HL-60 (cell line): ENCODE results near the gene CACNA1I.
"Not testable (repeated sequence)": the region's sequence is repeated elsewhere in the genome, so short reads cannot be mapped to it uniquely, and the experiment has no call there.

ENCODE experiments used
- DNase-seq, 2 experiments: peaks; one replicate each; pipeline ENCODE4 v3.0.0-alpha.2; 2010 to 2020; ENCODE audit warnings: low read depth in 1 of 2, low spot score in 1 of 2
- H3K27ac ChIP-seq: fragments of 250-450 bp; sonication (Bioruptor Pico); replicated peaks from 2 replicates; pipeline ENCODE4 v1.5.1; 2020; ENCODE audit warnings: mild to moderate bottlenecking, moderate library complexity
- H3K27me3 ChIP-seq: fragments of 250-450 bp; sonication (Bioruptor Pico); 2 replicates; pipeline ENCODE4 v1.5.1; 2021; ENCODE audit warnings: mild to moderate bottlenecking, moderate library complexity; ENCODE audit not compliant: insufficient read depth, poor library complexity, severe bottlenecking
- H3K4me3 ChIP-seq: replicated peaks from 2 replicates; pipeline ENCODE4 v1.5.1; 2011; ENCODE audit warnings: mild to moderate bottlenecking, control low read depth, low read length; ENCODE audit not compliant: insufficient read depth
- GABPA ChIP-seq: IDR thresholded peaks from 2 replicates; pipeline ENCODE4 v1.6.1; 2012; ENCODE audit warnings: low read depth
- POLR2AphosphoS5 ChIP-seq: IDR thresholded peaks from 2 replicates; pipeline ENCODE4 v1.6.1; 2012; ENCODE audit warnings: low read depth
- SPI1 ChIP-seq: IDR thresholded peaks from 2 replicates; pipeline ENCODE4 v1.6.1; 2012; ENCODE audit warnings: low read depth, mild to moderate bottlenecking, borderline replicate concordance
- TF ChIP-seq, protein P1 (sequence below): IDR thresholded peaks from one replicate; pipeline ENCODE4 v1.5.1; 2011; ENCODE audit warnings: low read length, control low read depth, inconsistent platforms; ENCODE audit not compliant: insufficient read depth
- TF ChIP-seq, protein P2 (sequence below): IDR thresholded peaks from 2 replicates; pipeline ENCODE4 v1.6.1; 2012; ENCODE audit warnings: low read depth; ENCODE audit not compliant: insufficient replicate concordance

The CACNA1I gene

GRCh38 chr22:39733191-39733590 lies 162.6 kb downstream of the CACNA1I start:
- DNase-seq, result no peak
- no peak for TF ChIP-seq GABPA

GRCh38 chr22:39734046-39734445 lies 163.5 kb downstream of the CACNA1I start:
- not testable (repeated sequence) for H3K4me3 ChIP-seq, DNase-seq, H3K27ac ChIP-seq
- peaks cover 17% of the 10 kb centered on the region for H3K27me3 ChIP-seq

More at GRCh38 chr22:39733191-39733590, 162.6 kb downstream of the CACNA1I start:
- H3K27ac ChIP-seq, result no peak overlapping the region
- peaks cover 15% of the 10 kb centered on the region for H3K27me3 ChIP-seq
- H3K4me3 ChIP-seq, result no peak overlapping the region

GRCh38 chr22:39734866-39735265 lies 164.3 kb downstream of the CACNA1I start:
- peaks cover 17% of the 10 kb centered on the region for H3K27me3 ChIP-seq
- H3K27ac ChIP-seq, result no peak overlapping the region
- DNase-seq, result no peak
- no peak overlapping the region for H3K4me3 ChIP-seq
- TF ChIP-seq POLR2AphosphoS5 (no peak), GABPA (no peak), SPI1 (no peak)
- TF ChIP-seq, protein P1, sequence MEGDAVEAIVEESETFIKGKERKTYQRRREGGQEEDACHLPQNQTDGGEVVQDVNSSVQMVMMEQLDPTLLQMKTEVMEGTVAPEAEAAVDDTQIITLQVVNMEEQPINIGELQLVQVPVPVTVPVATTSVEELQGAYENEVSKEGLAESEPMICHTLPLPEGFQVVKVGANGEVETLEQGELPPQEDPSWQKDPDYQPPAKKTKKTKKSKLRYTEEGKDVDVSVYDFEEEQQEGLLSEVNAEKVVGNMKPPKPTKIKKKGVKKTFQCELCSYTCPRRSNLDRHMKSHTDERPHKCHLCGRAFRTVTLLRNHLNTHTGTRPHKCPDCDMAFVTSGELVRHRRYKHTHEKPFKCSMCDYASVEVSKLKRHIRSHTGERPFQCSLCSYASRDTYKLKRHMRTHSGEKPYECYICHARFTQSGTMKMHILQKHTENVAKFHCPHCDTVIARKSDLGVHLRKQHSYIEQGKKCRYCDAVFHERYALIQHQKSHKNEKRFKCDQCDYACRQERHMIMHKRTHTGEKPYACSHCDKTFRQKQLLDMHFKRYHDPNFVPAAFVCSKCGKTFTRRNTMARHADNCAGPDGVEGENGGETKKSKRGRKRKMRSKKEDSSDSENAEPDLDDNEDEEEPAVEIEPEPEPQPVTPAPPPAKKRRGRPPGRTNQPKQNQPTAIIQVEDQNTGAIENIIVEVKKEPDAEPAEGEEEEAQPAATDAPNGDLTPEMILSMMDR, result no peak
- TF ChIP-seq, protein P2, sequence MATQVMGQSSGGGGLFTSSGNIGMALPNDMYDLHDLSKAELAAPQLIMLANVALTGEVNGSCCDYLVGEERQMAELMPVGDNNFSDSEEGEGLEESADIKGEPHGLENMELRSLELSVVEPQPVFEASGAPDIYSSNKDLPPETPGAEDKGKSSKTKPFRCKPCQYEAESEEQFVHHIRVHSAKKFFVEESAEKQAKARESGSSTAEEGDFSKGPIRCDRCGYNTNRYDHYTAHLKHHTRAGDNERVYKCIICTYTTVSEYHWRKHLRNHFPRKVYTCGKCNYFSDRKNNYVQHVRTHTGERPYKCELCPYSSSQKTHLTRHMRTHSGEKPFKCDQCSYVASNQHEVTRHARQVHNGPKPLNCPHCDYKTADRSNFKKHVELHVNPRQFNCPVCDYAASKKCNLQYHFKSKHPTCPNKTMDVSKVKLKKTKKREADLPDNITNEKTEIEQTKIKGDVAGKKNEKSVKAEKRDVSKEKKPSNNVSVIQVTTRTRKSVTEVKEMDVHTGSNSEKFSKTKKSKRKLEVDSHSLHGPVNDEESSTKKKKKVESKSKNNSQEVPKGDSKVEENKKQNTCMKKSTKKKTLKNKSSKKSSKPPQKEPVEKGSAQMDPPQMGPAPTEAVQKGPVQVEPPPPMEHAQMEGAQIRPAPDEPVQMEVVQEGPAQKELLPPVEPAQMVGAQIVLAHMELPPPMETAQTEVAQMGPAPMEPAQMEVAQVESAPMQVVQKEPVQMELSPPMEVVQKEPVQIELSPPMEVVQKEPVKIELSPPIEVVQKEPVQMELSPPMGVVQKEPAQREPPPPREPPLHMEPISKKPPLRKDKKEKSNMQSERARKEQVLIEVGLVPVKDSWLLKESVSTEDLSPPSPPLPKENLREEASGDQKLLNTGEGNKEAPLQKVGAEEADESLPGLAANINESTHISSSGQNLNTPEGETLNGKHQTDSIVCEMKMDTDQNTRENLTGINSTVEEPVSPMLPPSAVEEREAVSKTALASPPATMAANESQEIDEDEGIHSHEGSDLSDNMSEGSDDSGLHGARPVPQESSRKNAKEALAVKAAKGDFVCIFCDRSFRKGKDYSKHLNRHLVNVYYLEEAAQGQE, result no peak

DNA sequence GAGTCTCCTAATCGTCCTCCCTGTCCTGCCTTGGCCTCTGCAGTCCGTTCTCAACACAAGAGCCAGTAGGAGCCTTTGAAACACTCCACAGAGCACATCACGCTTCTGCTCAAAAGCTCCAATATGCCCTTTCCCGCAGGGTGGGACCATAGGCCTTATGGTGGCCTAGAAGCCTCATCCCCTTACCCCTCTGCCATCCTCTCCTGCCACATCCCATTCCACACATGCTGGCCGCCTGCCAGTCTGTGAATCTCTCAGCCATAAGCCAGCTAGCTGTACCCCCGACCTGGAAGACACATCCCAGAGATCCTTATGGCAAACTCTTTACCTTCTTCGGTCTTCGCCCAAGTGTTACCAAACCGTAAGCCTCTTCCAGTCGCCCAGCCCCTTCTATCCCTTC lies 165.2 kb downstream of the CACNA1I start:
- Histone ChIP-seq H3K27me3 (peaks cover 17% of the 10 kb centered on the region), H3K4me3 (no peak overlapping the region), H3K27ac (no peak overlapping the region)
- no peak for TF ChIP-seq SPI1
- TF ChIP-seq, protein P1, result no peak
- TF ChIP-seq, protein P2, result no peak
- TF ChIP-seq POLR2AphosphoS5, result no peak
- no peak for TF ChIP-seq GABPA
- DNase-seq, result no peak

DNA sequence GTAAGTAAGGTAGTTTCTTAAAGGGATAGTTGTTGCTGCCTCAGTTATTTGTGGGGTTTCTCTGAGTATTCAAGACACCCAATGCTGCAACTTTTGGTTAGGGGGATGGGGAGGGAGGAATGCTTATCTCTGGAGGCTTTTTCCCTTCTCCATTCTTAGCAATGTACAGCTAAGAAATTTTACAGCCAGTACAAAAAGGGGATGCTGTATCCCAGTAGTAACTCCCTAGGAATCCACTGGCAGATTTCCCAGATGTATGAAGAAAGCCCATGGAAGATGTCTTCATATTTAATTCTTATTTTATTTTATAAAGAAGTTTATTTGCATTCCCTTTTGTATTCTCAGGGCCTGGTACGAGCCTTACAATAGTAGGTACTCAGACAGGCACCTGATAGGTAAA lies 168.2 kb downstream of the CACNA1I start:
- Histone ChIP-seq H3K27me3 (peaks cover 20% of the 10 kb centered on the region), H3K27ac (no peak overlapping the region), H3K4me3 (no peak overlapping the region)
- no peak for DNase-seq
- TF ChIP-seq, protein P1, result no peak
- TF ChIP-seq GABPA (no peak), SPI1 (no peak), POLR2AphosphoS5 (no peak)
- TF ChIP-seq, protein P2, result no peak
